ENCODE results near the gene C10orf53. TPM values are rescaled to one million over a fixed set of nuclear protein-coding genes. Genes with fewer than 3 reads are reported as not detected.

The C10orf53 gene
- total RNA-seq, 1 donor from 2014 or later: not detected

- TF ChIP-seq, protein P1, sequence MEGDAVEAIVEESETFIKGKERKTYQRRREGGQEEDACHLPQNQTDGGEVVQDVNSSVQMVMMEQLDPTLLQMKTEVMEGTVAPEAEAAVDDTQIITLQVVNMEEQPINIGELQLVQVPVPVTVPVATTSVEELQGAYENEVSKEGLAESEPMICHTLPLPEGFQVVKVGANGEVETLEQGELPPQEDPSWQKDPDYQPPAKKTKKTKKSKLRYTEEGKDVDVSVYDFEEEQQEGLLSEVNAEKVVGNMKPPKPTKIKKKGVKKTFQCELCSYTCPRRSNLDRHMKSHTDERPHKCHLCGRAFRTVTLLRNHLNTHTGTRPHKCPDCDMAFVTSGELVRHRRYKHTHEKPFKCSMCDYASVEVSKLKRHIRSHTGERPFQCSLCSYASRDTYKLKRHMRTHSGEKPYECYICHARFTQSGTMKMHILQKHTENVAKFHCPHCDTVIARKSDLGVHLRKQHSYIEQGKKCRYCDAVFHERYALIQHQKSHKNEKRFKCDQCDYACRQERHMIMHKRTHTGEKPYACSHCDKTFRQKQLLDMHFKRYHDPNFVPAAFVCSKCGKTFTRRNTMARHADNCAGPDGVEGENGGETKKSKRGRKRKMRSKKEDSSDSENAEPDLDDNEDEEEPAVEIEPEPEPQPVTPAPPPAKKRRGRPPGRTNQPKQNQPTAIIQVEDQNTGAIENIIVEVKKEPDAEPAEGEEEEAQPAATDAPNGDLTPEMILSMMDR (IDR thresholded peaks at IDR 0.05): no peak
- Mint-ChIP-seq H3K9me3 (ENCODE audit: low read depth) (no peaks in the 10 kb centered on the region), H3K4me3 (ENCODE audit: unreplicated experiment) (no peak overlapping the region), H3K27ac (ENCODE audit: unreplicated experiment) (no peak overlapping the region), H3K4me1 (ENCODE audit: low read depth) (no peaks in the 10 kb centered on the region), H3K27me3 (ENCODE audit: low read depth) (peaks cover 45% of the 10 kb centered on the region), H3K36me3 (ENCODE audit: low read depth) (no peaks in the 10 kb centered on the region)
- DNase-seq (ENCODE audit: low spot score): peak; percentile 56
Measured at GRCh38 chr10:49642311-49642710, 37.1 kb upstream of the C10orf53 start.

GRCh38 chr10:49643241-49644034 lies 36.0 kb upstream of the C10orf53 start:
- no peak overlapping the region for H3K27ac Mint-ChIP-seq (ENCODE audit: unreplicated experiment)
- peaks cover 39% of the 10 kb centered on the region for H3K27me3 Mint-ChIP-seq (ENCODE audit: low read depth)
- TF ChIP-seq, protein P1 (IDR thresholded peaks at IDR 0.05): no peak
- peak; percentile 80 for DNase-seq (ENCODE audit: low spot score)
- no peaks in the 10 kb centered on the region for H3K9me3 Mint-ChIP-seq (ENCODE audit: low read depth)
- H3K4me1 Mint-ChIP-seq (ENCODE audit: low read depth): no peaks in the 10 kb centered on the region
- no peak overlapping the region for H3K4me3 Mint-ChIP-seq (ENCODE audit: unreplicated experiment)
- H3K36me3 Mint-ChIP-seq (ENCODE audit: low read depth): no peaks in the 10 kb centered on the region

GRCh38 chr10:49644035-49644646 lies 35.3 kb upstream of the C10orf53 start:
- TF ChIP-seq, protein P1 (IDR thresholded peaks at IDR 0.05): no peak
- Mint-ChIP-seq H3K4me1 (ENCODE audit: low read depth) (no peaks in the 10 kb centered on the region), H3K27ac (ENCODE audit: unreplicated experiment) (no peak overlapping the region), H3K4me3 (ENCODE audit: unreplicated experiment) (no peak overlapping the region), H3K9me3 (ENCODE audit: low read depth) (no peaks in the 10 kb centered on the region), H3K27me3 (ENCODE audit: low read depth) (peaks cover 45% of the 10 kb centered on the region), H3K36me3 (ENCODE audit: low read depth) (no peaks in the 10 kb centered on the region)
- peak; percentile 48 for DNase-seq (ENCODE audit: low spot score)

- no peak overlapping the region for H3K27ac Mint-ChIP-seq (ENCODE audit: unreplicated experiment)
- TF ChIP-seq, protein P1 (IDR thresholded peaks at IDR 0.05): no peak
- H3K4me1 Mint-ChIP-seq (ENCODE audit: low read depth): no peaks in the 10 kb centered on the region
- peaks cover 41% of the 10 kb centered on the region for H3K27me3 Mint-ChIP-seq (ENCODE audit: low read depth)
- peak; percentile 61 for DNase-seq (ENCODE audit: low spot score)
- H3K36me3 Mint-ChIP-seq (ENCODE audit: low read depth): no peaks in the 10 kb centered on the region
- H3K9me3 Mint-ChIP-seq (ENCODE audit: low read depth): no peaks in the 10 kb centered on the region
- H3K4me3 Mint-ChIP-seq (ENCODE audit: unreplicated experiment): no peak overlapping the region
Measured at GRCh38 chr10:49645417-49645816, 34.0 kb upstream of the C10orf53 start.

GRCh38 chr10:49645871-49646870 lies 33.3 kb upstream of the C10orf53 start:
- peak; percentile 91 for DNase-seq (ENCODE audit: low spot score)
- no peaks in the 10 kb centered on the region for H3K4me1 Mint-ChIP-seq (ENCODE audit: low read depth)
- H3K36me3 Mint-ChIP-seq (ENCODE audit: low read depth): no peaks in the 10 kb centered on the region
- no peak overlapping the region for H3K27ac Mint-ChIP-seq (ENCODE audit: unreplicated experiment)
- TF ChIP-seq, protein P1 (IDR thresholded peaks at IDR 0.05): no peak
- no peaks in the 10 kb centered on the region for H3K9me3 Mint-ChIP-seq (ENCODE audit: low read depth)
- H3K27me3 Mint-ChIP-seq (ENCODE audit: low read depth): peaks cover 38% of the 10 kb centered on the region
- no peak overlapping the region for H3K4me3 Mint-ChIP-seq (ENCODE audit: unreplicated experiment)

Measured in chondrocyte (in vitro differentiated cells).